ENCODE measurements around the gene TP53BP1.

DNA sequence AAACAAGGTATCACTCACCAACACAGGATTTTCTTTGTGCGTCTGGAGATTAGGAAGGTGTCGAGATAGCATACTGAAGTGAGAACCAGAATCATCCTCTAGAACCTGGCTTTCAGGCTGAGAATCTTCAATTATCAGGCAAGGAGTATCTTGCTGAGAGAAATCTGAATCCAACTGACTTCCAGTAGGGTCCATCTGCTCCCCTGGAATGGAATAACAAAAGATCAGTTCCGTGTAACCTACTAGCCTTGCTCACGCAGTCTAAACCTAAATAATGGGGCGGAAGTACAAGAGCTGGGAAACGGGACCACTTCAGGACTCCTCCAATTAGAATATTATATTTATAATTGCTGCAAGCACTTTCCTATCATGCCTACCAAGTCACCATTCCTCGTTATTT lies 690 bp downstream of the TP53BP1 start:
- TF ChIP-seq POLR2AphosphoS5 (IDR thresholded peaks at IDR 0.05; ENCODE audit: low read depth, low read length) (no peak), POLR2A (IDR thresholded peaks at IDR 0.05; ENCODE audit: low read depth, low read length) (no peak), TAF1 (IDR thresholded peaks at IDR 0.05; ENCODE audit: borderline replicate concordance, low read depth, low read length) (no peak)
